NCI-H128 (cell line): ENCODE data around the gene CD81.
A peak's percentile ranks its signal among the peaks of the same experiment; 100 is the strongest.

Source experiments
- DNase-seq: peaks from one replicate; lab custom pipeline; 2025; ENCODE audit not compliant: unreplicated experiment; lab: John Stamatoyannopoulos, UW

The CD81 gene

GRCh38 chr11:2389377-2390026 lies 12.4 kb downstream of the CD81 start:
- no peak for DNase-seq

- DNase-seq = no peak
Measured at GRCh38 chr11:2390091-2390724, 13.1 kb downstream of the CD81 start.

DNA sequence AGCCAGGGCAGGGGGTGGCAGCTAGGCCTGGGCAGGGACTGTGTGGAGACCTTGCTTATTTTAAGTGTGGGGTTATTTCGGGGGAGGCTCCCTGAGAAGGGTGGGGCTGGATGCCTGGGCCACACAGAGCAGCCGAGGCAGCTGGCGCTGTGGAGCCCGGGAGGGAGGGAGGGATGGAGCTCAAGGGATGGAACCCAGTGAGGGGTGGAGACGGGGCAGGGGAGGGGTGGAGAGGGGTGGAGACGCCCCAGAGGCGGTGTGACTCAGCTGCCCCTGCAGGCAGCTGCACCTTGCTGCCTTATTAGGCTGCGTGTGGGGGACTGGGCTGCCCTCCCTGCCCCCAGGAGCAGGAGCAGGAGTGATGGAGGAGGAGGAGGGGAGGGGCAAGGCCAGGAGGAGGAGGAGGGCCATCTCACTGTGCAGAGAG lies 13.6 kb downstream of the CD81 start:
- no peak for DNase-seq

DNA sequence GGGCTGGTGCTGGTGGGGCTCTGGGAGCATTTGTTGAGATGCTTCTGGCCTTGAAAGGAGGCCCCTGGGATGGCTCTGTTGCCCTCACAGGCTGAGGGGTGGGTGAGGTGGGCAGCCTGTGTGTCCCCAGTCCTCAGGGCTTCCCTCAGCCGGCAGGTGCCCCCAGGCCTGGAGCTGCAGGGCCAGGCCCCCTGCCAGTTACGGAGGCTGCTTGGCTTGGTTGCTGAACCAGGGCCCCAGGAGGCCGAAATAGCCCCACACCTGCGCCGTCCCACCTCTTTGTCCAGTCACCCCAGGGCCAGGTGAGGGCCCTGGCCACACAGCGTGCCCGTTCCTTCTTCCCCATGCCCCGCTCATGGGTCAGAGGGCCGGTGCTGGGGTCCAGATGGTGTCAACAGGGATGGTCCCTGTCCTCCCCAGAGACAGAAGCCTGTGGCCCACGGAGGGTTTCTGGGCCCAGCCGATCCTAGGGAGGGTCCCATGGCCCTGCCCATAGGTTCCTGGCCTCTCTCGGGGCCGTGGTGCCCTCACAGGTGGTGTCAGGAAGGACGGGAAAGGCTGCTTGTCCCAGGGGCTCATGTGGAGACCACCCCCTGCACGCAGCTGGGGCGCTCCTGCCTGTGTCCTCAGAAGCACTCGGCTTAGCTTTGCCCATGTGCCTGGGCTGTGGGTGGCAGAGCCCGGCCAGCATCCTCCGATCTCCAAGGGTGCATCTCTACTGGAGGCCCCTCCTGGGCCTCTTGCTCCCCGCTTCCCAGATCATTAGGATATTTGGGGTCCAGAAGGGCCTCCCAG lies 14.3 kb downstream of the CD81 start:
- DNase-seq = no peak

GRCh38 chr11:2392241-2392959 lies 15.3 kb downstream of the CD81 start:
- no peak for DNase-seq

DNA sequence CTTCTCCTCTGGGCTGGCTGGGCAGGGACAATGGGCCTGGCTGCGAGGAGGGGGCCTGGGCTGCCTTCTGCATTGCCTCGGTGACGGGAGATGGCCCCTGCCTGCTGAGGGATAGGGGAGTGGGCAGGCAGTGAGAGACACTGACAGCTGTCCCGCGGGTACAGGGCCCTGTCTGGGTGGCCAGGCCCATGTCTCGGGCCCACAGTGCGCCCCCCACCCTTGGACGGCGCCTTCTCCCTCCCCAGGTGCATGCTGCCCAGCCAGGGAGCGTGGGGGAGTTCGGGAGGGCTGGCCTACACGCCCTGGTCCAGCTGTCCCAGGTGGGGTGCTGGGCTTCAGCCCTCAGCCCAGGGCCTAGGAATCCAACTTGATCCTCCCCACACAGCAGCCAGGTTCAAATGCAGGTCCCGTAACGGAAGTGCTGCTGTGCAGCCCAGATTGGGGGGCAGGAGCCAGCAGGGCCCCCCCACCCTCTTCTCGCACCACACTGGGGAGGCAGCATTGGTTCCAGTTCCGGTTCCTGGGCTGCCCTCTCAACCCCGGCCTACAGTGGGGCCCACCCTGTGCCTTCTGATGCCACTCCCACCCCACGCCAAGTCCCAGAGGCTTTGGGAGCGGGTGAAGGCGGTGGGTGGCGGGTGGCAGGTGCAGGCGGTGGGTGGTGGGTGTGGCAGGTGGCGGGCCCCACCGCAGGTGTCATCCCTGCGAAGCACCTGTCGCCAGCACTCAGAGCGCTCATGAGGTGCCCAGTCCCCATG lies 16.2 kb downstream of the CD81 start:
- no peak for DNase-seq

- no peak for DNase-seq
Measured at GRCh38 chr11:2393941-2394817, 17.1 kb downstream of the CD81 start.

GRCh38 chr11:2394818-2395105 lies 17.7 kb downstream of the CD81 start:
- no peak for DNase-seq

DNA sequence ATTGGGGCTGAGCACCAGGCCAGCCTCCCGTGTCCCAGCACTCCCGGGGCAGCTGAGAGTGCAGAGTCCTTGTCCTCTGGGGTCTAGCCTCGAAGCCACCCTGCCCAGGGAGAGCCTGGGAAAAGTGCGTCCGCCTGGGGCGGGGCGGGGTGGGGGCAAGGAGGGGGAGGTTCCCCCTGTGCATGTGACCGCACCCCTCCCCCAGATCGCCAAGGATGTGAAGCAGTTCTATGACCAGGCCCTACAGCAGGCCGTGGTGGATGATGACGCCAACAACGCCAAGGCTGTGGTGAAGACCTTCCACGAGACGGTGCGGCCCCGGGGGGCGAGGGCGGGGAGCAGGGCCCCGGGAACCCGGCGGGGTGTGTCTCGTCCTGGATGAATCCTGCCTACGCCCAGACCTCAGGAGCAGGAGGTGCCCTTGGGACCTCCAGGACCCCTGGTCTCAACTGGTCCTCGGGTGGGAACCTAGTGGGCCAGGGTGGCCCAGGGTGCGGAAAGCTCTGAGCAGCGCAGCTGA lies 18.2 kb downstream of the CD81 start:
- DNase-seq = no peak

- DNase-seq = no peak
Measured at GRCh38 chr11:2395856-2396255, 18.7 kb downstream of the CD81 start.

DNA sequence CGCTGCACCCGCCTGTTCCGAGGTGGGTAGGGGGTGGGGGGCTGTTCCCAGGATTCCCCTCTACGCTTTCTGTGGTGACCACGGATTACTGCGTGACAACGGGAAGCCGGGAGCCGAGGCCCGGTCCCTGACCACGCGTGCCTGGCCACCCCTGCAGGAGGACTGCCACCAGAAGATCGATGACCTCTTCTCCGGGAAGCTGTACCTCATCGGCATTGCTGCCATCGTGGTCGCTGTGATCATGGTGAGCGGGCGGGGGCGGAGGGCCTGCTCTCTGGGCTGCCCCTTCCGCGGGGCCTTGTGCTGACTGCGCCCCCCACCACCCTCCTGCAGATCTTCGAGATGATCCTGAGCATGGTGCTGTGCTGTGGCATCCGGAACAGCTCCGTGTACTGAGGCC lies 19.4 kb downstream of the CD81 start:
- DNase-seq = no peak

DNA sequence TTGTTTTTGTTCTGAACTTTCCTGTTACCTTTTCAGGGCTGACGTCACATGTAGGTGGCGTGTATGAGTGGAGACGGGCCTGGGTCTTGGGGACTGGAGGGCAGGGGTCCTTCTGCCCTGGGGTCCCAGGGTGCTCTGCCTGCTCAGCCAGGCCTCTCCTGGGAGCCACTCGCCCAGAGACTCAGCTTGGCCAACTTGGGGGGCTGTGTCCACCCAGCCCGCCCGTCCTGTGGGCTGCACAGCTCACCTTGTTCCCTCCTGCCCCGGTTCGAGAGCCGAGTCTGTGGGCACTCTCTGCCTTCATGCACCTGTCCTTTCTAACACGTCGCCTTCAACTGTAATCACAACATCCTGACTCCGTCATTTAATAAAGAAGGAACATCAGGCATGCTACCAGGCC lies 19.9 kb downstream of the CD81 start:
- no peak for DNase-seq

GRCh38 chr11:2398664-2399355 lies 21.7 kb downstream of the CD81 start:
- DNase-seq = no peak

DNA sequence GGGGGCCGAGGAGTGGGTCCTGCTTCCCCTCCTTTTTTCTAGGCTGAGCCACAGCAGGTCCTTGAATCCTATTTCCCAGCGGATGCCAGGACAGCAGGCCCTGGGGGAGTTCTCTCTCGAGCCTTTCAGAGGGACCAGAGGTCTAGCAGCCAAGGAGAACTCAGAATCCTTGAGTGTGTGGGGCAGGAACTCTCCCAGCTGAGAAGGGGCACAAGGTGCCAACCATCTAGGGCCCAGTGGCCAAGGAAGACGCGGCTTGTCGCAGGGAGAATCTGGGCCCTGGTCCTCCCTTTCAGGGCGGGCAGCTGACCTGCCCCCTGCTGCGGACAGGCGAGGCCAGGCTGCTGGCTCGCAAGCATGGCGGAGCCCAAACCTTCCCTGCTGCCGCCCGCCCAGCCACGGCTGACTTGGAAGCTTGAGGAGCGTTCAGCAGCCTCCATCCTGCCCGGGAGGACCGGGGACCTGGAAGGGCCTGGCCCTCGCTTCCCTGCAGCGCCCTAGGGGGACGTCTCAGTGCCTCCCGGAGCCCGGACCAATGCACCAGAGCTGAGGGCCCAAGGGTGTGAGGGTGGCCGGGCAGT lies 22.5 kb downstream of the CD81 start:
- DNase-seq = no peak

DNA sequence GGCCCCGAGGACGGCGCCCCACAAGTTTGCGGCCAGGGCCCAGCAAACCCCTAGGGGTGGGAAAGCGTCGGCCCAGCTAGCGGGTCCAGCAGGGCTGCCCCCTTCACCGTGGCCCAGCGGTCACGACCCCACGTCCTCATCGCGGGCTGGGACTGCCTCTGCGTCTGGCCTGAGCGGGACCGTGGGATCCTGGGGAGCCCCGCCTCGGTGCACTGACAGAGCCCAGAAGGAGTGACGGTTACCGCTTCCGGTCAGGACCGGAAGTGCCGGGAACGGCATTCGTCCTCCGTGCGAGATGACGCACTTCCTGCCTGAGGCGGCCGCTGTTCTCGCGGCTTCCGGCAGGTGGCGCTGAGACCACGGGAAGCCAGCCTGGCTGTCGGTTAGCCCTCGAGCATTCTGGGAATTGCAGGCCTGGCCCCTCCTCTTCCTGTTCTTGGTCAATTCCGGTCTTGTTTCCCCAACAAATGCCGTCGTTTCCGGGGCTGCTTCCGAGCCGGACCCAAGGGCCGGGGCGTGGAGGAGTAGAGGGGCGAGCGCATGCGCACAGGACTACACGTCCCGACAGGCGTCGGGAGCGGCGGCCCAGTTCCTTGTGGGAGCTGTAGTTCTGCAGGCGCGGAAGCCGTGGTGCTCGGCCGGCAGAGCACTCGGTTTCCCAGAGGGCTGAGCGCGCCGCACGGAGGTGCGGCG lies 23.1 kb downstream of the CD81 start, which contains the start of gene TSSC4:
TSSC4 (plus strand) TSS at position 682 of the 693 bp plus-strand sequence. CDS start 1,884 bp downstream, outside the sequence.
- peak; percentile 99 for DNase-seq

GRCh38 chr11:2400762-2401435 lies 23.8 kb downstream of the CD81 start:
- no peak for DNase-seq

GRCh38 chr11:2401436-2401984 lies 24.4 kb downstream of the CD81 start:
- no peak for DNase-seq
